LNCaP clone FGC (cell line): Measurements from ENCODE around the gene ROR1.
"Not testable (repeated sequence)": the region's sequence is repeated elsewhere in the genome, so short reads cannot be mapped to it uniquely, and the experiment has no call there.

ENCODE experiments used
- DNase-seq: peaks from one replicate; pipeline ENCODE4 v3.0.0-alpha.2; 2011; ENCODE audit warnings: low read depth
- H3K4me3 ChIP-seq: 2 replicates; pipeline ENCODE4 v1.5.1; 2011; ENCODE audit warnings: mild to moderate bottlenecking, low read depth, low read length, control low read depth
- TF ChIP-seq, protein P1 (sequence below): IDR thresholded peaks from 2 replicates; pipeline ENCODE4 v1.5.1; 2012; ENCODE audit warnings: mild to moderate bottlenecking; ENCODE audit not compliant: control insufficient read depth, insufficient read depth; ENCODE audit errors: extremely low read depth

The ROR1 gene

DNA sequence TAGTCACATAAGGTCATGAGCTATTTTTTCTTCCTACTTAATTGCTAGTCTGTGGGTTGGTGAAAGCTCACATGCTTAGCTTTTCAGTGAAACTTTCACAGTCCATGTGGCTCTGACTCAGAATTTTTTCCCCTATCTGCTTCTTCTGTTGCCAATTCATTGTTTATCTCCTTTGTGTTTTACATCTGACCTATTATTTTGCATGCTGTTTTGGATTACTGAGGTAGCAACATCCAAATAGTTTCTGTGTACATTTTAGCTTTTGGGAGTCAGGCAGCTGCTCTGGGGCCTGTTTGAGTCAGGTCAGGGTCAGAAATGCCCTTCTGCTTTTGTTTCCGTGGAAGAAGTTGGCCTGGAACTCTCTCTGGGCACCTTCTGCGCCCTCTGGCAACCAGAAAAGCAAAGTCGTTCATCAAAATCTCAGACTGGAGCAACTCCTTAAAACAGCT is 40.0 kb downstream of the ROR1 start:
- no peak for DNase-seq
- no peak overlapping the region for H3K4me3 ChIP-seq
- TF ChIP-seq, protein P1, sequence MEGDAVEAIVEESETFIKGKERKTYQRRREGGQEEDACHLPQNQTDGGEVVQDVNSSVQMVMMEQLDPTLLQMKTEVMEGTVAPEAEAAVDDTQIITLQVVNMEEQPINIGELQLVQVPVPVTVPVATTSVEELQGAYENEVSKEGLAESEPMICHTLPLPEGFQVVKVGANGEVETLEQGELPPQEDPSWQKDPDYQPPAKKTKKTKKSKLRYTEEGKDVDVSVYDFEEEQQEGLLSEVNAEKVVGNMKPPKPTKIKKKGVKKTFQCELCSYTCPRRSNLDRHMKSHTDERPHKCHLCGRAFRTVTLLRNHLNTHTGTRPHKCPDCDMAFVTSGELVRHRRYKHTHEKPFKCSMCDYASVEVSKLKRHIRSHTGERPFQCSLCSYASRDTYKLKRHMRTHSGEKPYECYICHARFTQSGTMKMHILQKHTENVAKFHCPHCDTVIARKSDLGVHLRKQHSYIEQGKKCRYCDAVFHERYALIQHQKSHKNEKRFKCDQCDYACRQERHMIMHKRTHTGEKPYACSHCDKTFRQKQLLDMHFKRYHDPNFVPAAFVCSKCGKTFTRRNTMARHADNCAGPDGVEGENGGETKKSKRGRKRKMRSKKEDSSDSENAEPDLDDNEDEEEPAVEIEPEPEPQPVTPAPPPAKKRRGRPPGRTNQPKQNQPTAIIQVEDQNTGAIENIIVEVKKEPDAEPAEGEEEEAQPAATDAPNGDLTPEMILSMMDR: no peak

DNA sequence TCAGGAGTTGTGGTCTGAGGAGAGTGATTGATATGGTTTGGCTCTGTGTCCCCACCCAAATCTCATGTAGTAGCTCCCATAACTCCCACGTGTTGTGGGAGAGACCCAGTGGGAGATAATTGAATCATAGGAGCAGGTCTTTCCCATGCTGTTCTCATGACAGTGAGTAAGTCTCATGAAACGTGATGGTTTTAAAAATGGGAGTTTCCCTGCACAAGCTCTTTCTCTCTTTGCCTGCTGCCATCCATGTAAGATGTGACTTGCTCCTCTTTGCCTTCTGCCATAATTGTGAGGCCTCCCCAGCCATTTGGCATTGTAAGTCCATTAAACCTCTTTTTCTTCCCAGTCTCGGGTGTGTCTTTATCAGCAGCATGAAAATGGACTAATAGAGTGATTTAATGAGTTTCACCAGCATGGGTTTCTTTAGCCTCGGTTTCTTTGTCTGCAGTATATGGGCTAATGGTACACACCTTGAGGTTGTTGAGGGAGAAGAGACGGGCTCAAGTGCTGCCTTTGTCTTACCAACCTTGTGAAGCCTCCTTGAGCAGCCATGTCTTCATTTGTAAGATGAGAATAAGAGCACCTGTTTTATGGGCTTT is 42.5 kb downstream of the ROR1 start:
- H3K4me3 ChIP-seq, DNase-seq: not testable (repeated sequence)

DNA sequence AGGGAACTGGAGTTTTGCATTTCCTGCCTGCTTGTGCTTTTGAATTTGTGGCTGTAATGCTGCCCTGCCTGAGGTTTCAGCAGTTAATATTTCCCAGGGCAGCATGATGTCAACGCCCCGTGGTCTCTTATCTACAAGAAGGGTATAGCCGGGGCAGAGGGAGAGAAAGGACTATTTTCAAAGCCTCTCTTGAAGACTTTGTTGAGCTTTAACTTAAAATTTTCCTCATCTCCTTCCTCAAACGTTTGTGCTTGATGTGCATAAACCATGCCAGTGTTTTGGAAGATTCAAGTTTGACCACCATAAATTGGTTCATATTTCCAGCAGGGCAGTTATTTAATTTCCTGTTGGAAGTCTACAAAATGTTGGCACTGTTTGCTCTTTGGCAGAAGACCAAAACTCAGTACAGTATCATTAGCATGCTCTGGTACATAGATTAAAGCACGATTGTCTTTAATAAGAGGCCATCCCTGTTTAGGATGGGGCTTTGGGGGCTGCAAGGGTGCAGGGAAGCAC is 43.4 kb downstream of the ROR1 start:
- no peak overlapping the region for H3K4me3 ChIP-seq
- DNase-seq: peak; percentile 69
- TF ChIP-seq, protein P1: no peak

DNA sequence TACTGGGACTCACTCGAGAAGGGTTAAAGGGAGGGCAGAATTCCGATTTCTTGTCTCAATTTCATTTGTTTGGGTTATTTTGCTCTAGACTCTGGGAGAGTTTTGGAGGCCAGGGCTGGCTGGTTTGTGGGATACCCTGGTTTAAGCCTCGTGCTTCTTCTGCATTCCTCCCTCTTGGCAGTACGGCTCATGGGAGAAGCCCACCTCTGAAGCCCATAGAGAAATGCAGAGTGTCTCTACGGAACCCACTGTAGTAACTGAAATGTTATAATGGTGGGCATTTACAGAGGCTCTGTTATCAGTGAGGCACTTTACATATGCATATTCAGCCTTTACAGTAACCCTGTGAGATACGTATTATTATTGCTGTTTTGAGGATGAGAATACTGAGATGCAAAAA is 43.9 kb downstream of the ROR1 start:
- no peak for DNase-seq
- no peak overlapping the region for H3K4me3 ChIP-seq
- TF ChIP-seq, protein P1: no peak

DNA sequence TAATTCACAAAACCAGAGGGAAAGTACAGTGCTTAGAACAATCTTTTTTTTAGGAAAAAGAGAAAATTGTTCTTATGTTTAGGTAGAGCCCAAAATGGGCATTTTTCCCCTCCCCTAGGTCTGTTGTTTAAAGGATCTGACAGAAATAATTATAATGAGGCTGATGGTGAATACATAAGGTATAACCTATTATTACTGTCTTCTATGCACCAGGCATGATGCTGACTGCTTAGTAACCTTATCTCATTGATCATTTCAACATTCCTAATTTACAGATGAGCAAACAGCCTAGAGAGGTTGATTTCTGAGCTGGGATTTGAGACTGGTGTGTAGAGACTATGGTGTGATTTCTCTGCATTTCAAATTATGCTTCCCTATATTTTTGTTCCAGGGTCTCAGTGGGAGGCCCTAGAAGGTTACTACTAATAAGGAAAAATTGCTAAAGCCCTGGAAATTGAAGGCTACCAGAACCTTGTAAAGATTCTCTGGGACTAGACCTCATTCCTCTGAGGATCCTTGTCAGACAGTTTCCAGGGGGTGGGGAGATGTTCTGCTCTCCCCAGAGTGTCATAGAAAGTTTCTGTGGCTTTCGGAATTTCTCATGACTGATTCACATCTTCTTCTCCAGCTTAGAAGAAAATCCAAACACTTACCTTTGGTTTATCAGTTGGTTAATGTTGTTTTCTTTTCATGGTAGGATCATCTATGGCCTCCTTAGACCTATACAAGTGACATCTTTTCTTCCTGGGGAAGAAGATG is 44.9 kb downstream of the ROR1 start:
- TF ChIP-seq, protein P1: no peak
- no peak for DNase-seq
- no peak overlapping the region for H3K4me3 ChIP-seq

DNA sequence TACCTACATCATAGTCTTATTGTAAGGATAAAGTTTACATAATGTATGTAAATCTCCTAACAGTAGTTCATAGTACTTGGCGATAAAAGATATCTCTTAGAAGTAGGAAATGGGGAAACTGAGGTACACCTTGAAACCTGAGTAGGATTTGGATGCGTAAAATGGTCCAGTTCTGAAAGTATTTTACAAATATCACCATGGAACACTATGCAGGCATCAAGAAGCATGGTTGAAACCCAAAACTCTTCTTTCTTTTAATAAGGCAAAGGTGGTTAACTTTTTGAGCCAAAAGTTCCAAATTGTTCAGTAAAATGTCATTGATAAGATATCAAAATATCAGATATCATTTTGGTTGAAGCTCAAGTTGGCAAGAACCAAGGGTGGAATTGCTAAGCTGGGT is 46.0 kb downstream of the ROR1 start:
- DNase-seq: no peak
- no peak overlapping the region for H3K4me3 ChIP-seq
- TF ChIP-seq, protein P1: no peak

DNA sequence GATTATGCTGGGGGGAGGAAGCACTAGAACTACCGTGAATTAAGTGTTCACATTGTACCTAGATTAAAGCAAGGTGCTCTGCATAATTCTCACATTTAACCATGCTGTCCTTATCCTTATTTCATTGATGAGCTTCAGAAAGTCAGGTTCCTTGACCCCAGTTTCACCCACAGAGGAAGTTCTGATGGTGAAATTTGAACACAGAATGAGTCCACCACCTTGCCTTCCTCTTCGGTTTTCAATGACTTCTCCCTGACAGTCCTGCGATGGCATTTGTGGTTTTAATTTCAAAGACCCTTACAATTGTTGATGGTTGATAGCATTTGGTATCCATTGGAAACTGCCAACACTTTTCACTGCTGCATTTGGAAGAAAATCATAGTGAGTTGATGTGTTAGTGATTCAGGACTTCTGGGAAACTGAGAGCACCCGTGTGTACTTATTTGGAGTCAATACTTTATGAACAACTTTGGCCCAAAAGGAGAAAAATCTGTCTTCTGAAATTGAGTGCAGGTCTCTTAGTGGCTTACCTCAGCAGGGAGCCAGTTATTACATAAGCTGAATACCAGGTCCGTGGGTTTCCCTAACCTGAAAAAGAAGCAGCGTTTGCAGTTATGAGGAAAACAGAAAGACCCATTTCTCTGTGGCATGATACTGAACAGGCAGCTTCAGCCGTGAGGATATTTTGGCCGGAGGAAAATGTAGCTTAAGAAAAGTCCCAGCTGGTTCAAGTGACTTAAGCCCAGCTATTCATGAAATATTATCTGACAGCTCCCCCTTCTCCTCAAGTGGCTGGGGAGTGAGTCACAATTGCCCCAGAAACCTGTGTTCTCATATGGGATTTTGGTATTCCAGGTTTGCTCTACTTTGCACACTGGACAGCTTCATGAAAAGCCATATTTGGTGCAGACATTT is 47.5 kb downstream of the ROR1 start:
- no peak overlapping the region for H3K4me3 ChIP-seq
- DNase-seq: no peak
- TF ChIP-seq, protein P1: no peak
